ENCODE measurements around the gene DLX2.

Gene DLX2

DNA sequence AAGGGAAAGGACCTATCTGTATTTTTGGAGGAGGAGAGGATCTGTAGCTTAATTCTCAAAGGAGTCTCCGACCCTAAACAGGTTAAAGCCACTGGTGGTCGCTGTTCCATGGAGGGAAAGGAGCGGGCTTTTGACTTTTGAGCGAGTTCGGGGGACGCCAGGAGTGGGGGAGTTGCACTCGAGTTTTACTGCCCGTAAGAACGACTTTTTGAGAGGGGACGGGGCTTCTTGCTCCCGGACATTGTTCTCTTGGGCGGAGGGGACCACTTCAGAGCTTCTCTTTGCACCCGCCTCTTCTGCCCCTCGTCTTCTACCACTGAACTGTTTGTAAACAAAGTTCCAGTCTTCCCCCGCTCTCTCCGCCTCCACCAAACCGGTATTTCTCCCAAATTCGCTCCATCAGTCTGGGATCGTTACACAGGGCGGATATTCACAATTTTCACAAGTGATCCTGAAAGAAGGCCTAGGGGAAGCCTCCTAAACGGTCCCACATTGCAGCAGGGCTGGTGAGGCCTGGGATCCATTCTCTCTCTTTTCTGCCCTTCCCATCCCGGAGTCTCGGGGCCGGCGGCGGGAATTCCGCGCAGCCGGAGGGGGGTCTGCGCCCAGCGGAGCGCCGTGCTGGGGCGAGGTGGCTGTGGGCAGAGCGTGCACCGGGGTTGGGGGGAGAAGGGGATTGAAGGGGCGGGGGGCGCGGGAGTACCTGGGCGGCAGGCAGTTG, 6.6 kb downstream of the DLX2 start:
- H2AFZ ChIP-seq (ENCODE audit: low read length) = peak overlapping the region; percentile 94
- H3K4me2 ChIP-seq (ENCODE audit: low read depth, low read length, poor library complexity, severe bottlenecking) = peak overlapping the region; percentile 87
- no peaks in the 10 kb centered on the region for H3K9me2 ChIP-seq (replicated peaks; ENCODE audit: low read depth, low read length)
- no peaks in the 10 kb centered on the region for H3K79me2 ChIP-seq (ENCODE audit: insufficient read depth, low read length)
- no peaks in the 10 kb centered on the region; the same call in 1 of the 2 replicates for H3F3A ChIP-seq (ENCODE audit: low read depth)
- H3K4me3 ChIP-seq (ENCODE audit: low read length, poor library complexity, severe bottlenecking) = peak overlapping the region; percentile 84
- H3K9me3 ChIP-seq (ENCODE audit: insufficient read depth, low read depth, low read length) = no peaks in the 10 kb centered on the region
- peak overlapping the region; percentile 57 for H3K9ac ChIP-seq (ENCODE audit: low read depth, low read length, poor library complexity, severe bottlenecking)
- H4K20me1 ChIP-seq (ENCODE audit: insufficient read depth, low read length, poor library complexity, severe bottlenecking) = no peaks in the 10 kb centered on the region
- H3K27me3 ChIP-seq (ENCODE audit: insufficient read depth, low read length, poor library complexity, severe bottlenecking) = peaks cover 27% of the 10 kb centered on the region
- H3K36me3 ChIP-seq (ENCODE audit: insufficient read depth, low read length) = no peaks in the 10 kb centered on the region
- H3K4me1 ChIP-seq (ENCODE audit: insufficient read depth, low read length, poor library complexity, severe bottlenecking) = peaks cover 8% of the 10 kb centered on the region
- TF ChIP-seq CTCF (conservative IDR thresholded peaks at IDR 0.05; ENCODE audit: low read length) (peak; percentile 71), EZH2phosphoT487 (IDR thresholded peaks at IDR 0.05; ENCODE audit: borderline replicate concordance) (no peak)

DNA sequence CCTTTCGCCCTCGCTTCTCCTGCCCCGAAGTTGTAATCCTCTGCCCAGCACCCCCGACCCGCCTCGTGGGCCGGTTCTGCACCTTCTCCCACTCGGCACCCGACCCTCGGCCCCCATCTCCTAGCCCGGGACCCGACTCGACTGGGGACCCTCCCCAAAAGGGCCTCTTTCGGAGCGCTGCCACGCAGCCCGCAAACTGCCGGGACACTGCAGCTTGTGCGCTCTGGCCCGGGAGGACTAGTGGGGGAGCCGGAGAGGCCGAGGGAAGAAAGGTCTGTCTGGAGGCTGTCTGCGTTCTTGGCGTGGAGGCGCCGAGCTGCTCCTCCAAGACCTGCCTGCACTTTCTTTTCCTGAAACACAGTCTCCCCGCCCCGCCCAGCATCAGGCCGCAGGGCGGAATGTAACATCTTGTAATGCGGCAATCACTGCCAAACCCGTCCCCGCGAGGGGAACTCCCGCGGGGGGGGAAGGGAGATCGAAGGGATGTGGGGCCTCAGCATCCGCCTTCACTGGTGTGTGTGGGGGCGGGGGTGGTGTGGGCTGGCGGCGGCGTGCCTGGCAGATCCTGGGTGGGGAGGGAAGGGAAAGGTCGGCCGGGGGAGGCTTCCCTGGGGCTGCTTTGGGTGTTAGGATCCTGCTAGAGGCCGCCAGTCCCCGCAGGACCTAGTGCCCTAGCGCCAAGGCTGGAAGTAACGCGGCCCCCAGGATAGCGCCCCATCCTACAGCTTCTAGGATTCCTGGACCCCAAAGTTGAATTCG, 7.4 kb downstream of the DLX2 start:
- Histone ChIP-seq H3K36me3 (ENCODE audit: insufficient read depth, low read length) (no peaks in the 10 kb centered on the region), H3K4me2 (ENCODE audit: low read depth, low read length, poor library complexity, severe bottlenecking) (peak overlapping the region; percentile 87), H4K20me1 (ENCODE audit: insufficient read depth, low read length, poor library complexity, severe bottlenecking) (no peaks in the 10 kb centered on the region), H3K4me1 (ENCODE audit: insufficient read depth, low read length, poor library complexity, severe bottlenecking) (peaks cover 8% of the 10 kb centered on the region), H2AFZ (ENCODE audit: low read length) (peak overlapping the region; percentile 94), H3K9ac (ENCODE audit: low read depth, low read length, poor library complexity, severe bottlenecking) (peak overlapping the region; percentile 57), H3K4me3 (ENCODE audit: low read length, poor library complexity, severe bottlenecking) (peak overlapping the region; percentile 84), H3K9me3 (ENCODE audit: insufficient read depth, low read depth, low read length) (no peaks in the 10 kb centered on the region), H3F3A (ENCODE audit: low read depth) (no peaks in the 10 kb centered on the region; the same call in 1 of the 2 replicates), H3K79me2 (ENCODE audit: insufficient read depth, low read length) (no peaks in the 10 kb centered on the region), H3K9me2 (replicated peaks; ENCODE audit: low read depth, low read length) (no peaks in the 10 kb centered on the region), H3K27me3 (ENCODE audit: insufficient read depth, low read length, poor library complexity, severe bottlenecking) (peaks cover 27% of the 10 kb centered on the region)
- TF ChIP-seq CTCF (conservative IDR thresholded peaks at IDR 0.05; ENCODE audit: low read length) (no peak), EZH2phosphoT487 (IDR thresholded peaks at IDR 0.05; ENCODE audit: borderline replicate concordance) (no peak)

GRCh38 chr2:172094294-172095145, 8.2 kb downstream of the DLX2 start:
- Histone ChIP-seq H3K79me2 (ENCODE audit: insufficient read depth, low read length) (no peaks in the 10 kb centered on the region), H3K36me3 (ENCODE audit: insufficient read depth, low read length) (no peaks in the 10 kb centered on the region), H2AFZ (ENCODE audit: low read length) (peak overlapping the region; percentile 94), H4K20me1 (ENCODE audit: insufficient read depth, low read length, poor library complexity, severe bottlenecking) (no peaks in the 10 kb centered on the region), H3K4me1 (ENCODE audit: insufficient read depth, low read length, poor library complexity, severe bottlenecking) (peaks cover 8% of the 10 kb centered on the region), H3K9me3 (ENCODE audit: insufficient read depth, low read depth, low read length) (no peaks in the 10 kb centered on the region), H3K4me3 (ENCODE audit: low read length, poor library complexity, severe bottlenecking) (peak overlapping the region; percentile 84), H3F3A (ENCODE audit: low read depth) (no peaks in the 10 kb centered on the region; the same call in 1 of the 2 replicates), H3K9ac (ENCODE audit: low read depth, low read length, poor library complexity, severe bottlenecking) (peak overlapping the region; percentile 57), H3K27me3 (ENCODE audit: insufficient read depth, low read length, poor library complexity, severe bottlenecking) (peaks cover 27% of the 10 kb centered on the region), H3K9me2 (replicated peaks; ENCODE audit: low read depth, low read length) (no peaks in the 10 kb centered on the region), H3K4me2 (ENCODE audit: low read depth, low read length, poor library complexity, severe bottlenecking) (peak overlapping the region; percentile 87)
- TF ChIP-seq EZH2phosphoT487 (IDR thresholded peaks at IDR 0.05; ENCODE audit: borderline replicate concordance) = no peak
- no peak for TF ChIP-seq CTCF (conservative IDR thresholded peaks at IDR 0.05; ENCODE audit: low read length)

All from Loucy (cell line).